Measurements from ENCODE around the gene SPTBN1.

DNA sequence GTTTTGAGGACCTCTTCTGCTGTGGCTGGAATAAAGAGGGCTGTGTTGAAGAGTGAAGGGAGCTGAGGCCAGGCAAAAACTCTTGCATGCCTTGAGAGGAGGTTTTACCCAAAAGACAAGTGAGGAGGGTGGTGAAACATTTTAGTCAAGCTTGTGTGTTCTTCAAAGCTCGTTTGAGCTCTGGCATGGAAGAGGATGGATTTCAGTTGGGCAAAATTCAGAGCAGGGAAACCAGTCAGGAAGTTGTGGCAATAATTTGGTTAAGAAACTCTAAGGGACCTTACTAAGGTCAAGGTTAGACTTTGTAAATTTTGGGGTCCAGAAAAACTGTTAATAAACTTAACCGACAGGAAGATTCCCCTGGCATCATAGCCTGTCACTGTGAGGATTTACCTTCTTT, 34.7 kb downstream of the SPTBN1 start:
- TF ChIP-seq POLR2A (IDR thresholded peaks at IDR 0.05) (no peak), CTCF (IDR thresholded peaks at IDR 0.05) (no peak)
